GM12873 (cell line): ENCODE measurements around the gene TMEM225B.

Experiments used
- CTCF ChIP-seq: IDR thresholded peaks from 2 replicates; pipeline ENCODE4 v1.5.1; 2012; ENCODE audit warnings: low read depth, mild to moderate bottlenecking, moderate library complexity, low read length, control low read depth; ENCODE audit not compliant: insufficient read depth; ENCODE audit errors: missing control alignments

TMEM225B gene

DNA sequence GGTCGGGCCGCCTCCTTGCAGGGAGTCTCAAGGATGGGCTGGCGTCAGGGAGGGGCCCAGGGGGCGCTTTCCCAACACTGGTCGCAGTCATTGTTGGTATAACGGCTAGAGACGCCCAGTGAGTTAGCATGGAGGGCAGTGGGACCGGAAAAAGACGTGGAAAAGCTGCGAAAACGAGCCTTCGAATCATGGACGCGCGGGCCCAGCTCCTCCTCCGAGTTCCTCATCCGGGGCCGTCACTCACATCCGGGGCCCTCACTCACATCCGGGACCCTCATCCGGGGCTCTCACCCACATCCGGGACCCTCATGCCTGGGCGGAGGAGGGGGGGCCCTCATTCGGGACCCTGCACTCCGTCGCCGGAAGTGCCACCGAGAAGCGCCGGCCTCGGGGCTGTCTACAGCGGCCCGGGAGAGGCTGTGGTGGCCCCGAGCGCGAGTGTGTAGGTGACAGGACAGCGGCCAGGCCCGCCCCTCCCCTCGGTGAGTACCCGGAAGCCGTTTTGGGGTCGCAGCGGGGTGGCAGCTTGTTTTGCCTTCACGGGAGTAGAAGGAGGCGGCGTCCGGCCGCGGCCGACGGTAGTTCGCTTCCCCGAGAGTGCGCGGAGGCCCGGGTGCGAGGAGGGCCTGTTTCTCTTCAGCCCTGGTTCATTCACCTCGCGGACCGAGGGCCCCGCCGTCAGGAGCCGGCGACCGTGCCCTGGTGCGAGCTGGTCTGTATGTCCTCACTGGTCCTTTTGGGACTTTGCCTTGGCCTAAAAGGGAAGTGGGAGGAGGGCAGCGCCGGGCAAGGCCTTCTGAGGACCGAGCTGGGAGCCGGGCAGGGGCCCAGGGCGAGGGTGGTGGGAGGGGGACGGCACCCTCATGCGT is 39.5 kb upstream of the TMEM225B start, which contains the start of gene ZNF655:
Gene ZNF655, plus strand, starts transcription at position 337 of the 869 bp plus-strand sequence. CDS start 1,918 bp downstream, outside the sequence.
- no peak for TF ChIP-seq CTCF

DNA sequence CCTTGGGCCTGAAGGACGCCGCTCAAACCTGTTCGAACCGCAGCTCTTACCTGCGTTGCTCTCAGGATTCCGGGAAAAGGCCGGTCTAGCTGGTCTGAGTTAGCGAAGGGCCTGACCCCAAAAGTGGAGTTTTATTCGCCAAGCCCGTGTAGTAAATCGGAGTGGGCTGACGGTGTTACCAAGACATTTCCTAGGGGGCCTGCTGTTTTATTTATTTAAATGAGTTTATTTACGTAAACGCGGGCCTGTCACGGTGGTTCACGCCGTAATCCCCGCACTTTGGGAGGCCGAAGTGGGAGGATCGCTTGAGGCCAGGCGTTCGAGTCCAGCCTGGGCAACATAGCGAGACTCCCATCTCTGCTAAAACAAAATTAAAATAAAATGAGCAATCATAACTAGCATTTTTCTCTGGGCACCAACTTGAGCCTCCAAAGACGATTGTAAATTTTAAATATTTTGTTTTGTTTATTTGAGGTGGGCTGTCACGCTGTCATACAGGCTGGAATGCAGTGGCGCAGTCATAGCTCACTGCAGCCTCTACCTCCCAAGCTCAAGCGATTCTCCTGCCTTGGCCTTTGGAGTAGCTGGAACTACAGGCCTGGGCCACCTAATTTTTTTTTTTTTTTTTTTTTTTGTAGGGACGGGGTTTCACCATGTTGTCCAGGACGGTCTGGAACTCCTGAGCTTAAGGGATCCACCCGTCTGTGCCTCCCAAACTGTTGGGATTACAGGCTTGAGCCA is 38.7 kb upstream of the TMEM225B start:
- TF ChIP-seq CTCF: no peak

DNA sequence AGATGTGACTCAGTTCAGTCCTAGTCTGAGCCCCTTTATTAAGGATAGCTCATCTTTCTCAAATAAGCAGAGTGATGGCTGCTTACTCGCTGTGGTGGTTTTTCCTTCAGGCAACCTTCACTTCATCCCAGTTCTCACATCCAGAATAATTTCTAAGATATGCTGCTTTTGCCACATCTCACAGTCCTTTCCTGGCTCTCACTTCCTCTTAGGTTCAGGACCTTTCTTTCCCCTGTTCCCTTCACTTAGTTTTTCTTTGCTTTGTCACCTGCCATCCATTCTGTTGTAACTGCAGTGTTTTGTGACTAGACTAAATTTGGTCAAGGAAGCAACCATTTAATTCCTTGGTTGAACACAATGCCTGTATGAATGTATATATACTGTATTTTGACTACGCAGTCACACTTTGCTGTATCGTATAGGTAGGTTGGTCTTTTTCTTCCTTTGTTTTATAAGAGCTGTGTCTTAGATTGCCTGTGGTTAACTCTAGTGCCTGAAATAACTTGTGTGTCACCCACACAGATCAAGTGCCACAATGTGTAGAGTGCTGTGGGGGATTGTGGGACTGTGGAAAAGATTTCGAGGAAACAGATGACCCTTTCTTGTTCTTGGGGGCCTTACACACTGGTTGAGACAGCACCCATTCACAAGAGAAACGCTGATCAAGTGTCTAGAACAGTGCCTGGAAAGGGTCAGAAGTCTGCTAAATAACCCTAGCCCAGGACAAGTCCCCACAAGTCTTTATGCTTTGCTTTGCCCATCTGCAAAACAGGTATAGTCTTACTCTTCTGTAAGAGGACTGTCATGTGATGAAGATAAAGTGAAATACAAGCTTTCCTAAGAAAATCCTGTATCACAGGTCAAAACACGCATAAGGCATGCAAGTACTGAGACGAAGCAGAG is 37.0 kb upstream of the TMEM225B start:
- TF ChIP-seq CTCF: no peak

- no peak for TF ChIP-seq CTCF
Measured at GRCh38 chr7:99561737-99562051, 36.4 kb upstream of the TMEM225B start.

DNA sequence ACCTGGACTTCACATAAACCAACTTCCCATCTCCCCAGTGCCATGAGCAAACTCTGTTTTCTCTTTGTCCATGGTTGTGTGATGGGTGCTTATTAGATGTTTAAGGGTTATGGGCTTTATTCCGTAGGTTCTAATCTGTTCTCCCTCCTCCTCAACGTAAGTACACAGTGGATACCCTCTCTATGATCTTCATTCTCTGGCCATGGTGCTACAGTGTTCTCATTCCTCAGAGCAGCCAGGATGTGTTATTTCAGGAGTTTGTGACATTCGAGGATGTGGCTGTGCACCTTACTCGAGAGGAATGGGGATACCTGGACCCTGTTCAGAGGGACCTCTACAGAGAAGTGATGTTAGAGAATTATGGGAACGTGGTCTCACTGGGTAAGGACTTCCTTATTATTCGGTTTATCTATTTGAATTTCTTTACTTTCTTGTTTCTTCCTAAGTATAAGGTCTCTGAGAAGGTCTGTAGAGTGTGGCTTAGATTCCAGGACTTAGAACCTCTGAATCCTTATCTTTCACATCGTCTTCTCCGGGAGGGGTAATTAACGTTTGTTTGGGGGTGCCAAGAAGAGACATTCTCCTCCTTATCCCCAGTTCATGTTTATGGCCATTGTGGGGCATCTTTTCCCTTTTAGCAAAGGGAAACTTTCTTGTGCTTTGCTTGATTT is 35.8 kb upstream of the TMEM225B start:
- TF ChIP-seq CTCF: no peak

- TF ChIP-seq CTCF: no peak
Measured at GRCh38 chr7:99562832-99563231, 35.2 kb upstream of the TMEM225B start.
